Calu3 (cell line): ENCODE results near the gene KLHL18. TPM values are rescaled to one million over a fixed set of nuclear protein-coding genes. Genes with fewer than 3 reads are reported as not detected.
"Not testable (repeated sequence)": the region's sequence is repeated elsewhere in the genome, so short reads cannot be mapped to it uniquely, and the experiment has no call there.

Experiments
- BruUV-seq: library from RNA; stranded (reverse); fragments of 400-500 nt; replicated peaks from 2 replicates; lab custom pipeline; 2021; lab: Mats Ljungman, UMichigan
- CTCF ChIA-PET: fragments of 300-600 bp; sonication (Branson Sonifier 250); formaldehyde crosslinking; loops from one replicate; lab custom pipeline; 2022; ENCODE audit warnings: antibody characterized with exemption; lab: Charles Lee
- DNase-seq: peaks from one replicate; pipeline ENCODE4 v3.0.0; 2022
- H3K27ac Mint-ChIP-seq: one replicate; pipeline ENCODE4 v1.8.0; 2022; ENCODE audit warnings: mixed read lengths; ENCODE audit not compliant: unreplicated experiment
- H3K27me3 Mint-ChIP-seq: one replicate; pipeline ENCODE4 v1.8.0; 2022; ENCODE audit warnings: mixed read lengths; ENCODE audit not compliant: unreplicated experiment
- H3K36me3 Mint-ChIP-seq: one replicate; pipeline ENCODE4 v1.8.0; 2022; ENCODE audit warnings: mild to moderate bottlenecking, moderate library complexity, mixed read lengths; ENCODE audit not compliant: insufficient read depth, unreplicated experiment
- H3K4me1 Mint-ChIP-seq: one replicate; pipeline ENCODE4 v1.8.0; 2022; ENCODE audit warnings: mild to moderate bottlenecking, low read depth, mixed read lengths; ENCODE audit not compliant: unreplicated experiment
- H3K4me3 Mint-ChIP-seq: one replicate; pipeline ENCODE4 v1.8.0; 2022; ENCODE audit warnings: mild to moderate bottlenecking, low read depth, moderate library complexity, mixed read lengths; ENCODE audit not compliant: unreplicated experiment
- H3K9me3 Mint-ChIP-seq: one replicate; pipeline ENCODE4 v1.8.0; 2022; ENCODE audit warnings: low read depth, mixed read lengths; ENCODE audit not compliant: unreplicated experiment
- CTCF ChIP-seq: fragments of 200-600 bp; IDR thresholded peaks from one replicate; pipeline ENCODE4 v1.8.0; 2022; ENCODE audit warnings: antibody characterized with exemption; ENCODE audit not compliant: unreplicated experiment
- intact Hi-C: fragments of 100-400 bp; cut with micrococcal nuclease; formaldehyde crosslinking; loops from one replicate; pipeline ENCODE4 v1.10.0; 2022; ENCODE audit not compliant: unreplicated experiment
- total RNA-seq: library from RNA; stranded (reverse); gene quantifications from 2 replicates; pipeline ENCODE4 v1.2.3, GENCODE V29; 2022

The KLHL18 gene
- total RNA-seq, 1 experiment from 2014 or later, result 24.8 TPM

- TF ChIP-seq CTCF, result no peak
- BruUV-seq, result no TSS peak
- Mint-ChIP-seq H3K27me3 (no peaks in the 10 kb centered on the region), H3K27ac (no peak overlapping the region), H3K4me1 (no peaks in the 10 kb centered on the region), H3K9me3 (no peaks in the 10 kb centered on the region), H3K36me3 (no peaks in the 10 kb centered on the region), H3K4me3 (no peak overlapping the region)
- DNase-seq, result no peak
- intact Hi-C loops, result no loop called here
- CTCF ChIA-PET, result interaction anchor here (0.5 kb wide), 1 partner anchor 26 kb away, joined by 4 read pairs; no protein-coding TSS in a partner anchor
These were observed 38.1 kb upstream of the KLHL18 start for GRCh38 chr3:47244531-47245100.

GRCh38 chr3:47245271-47245670, 37.5 kb upstream of the KLHL18 start:
- no peak overlapping the region for H3K27ac Mint-ChIP-seq
- CTCF ChIA-PET, result no interaction called here
- no peaks in the 10 kb centered on the region for H3K36me3 Mint-ChIP-seq
- no peaks in the 10 kb centered on the region for H3K27me3 Mint-ChIP-seq
- H3K4me3 Mint-ChIP-seq, result no peak overlapping the region
- no peaks in the 10 kb centered on the region for H3K9me3 Mint-ChIP-seq
- intact Hi-C loops, result no loop called here
- H3K4me1 Mint-ChIP-seq, result no peaks in the 10 kb centered on the region
- no peak for DNase-seq
- no TSS peak for BruUV-seq
- no peak for TF ChIP-seq CTCF

GRCh38 chr3:47247131-47248064, 35.3 kb upstream of the KLHL18 start:
- Mint-ChIP-seq H3K4me1 (no peaks in the 10 kb centered on the region), H3K9me3 (no peaks in the 10 kb centered on the region), H3K27ac (no peak overlapping the region), H3K36me3 (peaks cover 3% of the 10 kb centered on the region), H3K4me3 (no peak overlapping the region), H3K27me3 (no peaks in the 10 kb centered on the region)
- DNase-seq, result no peak
- no peak for TF ChIP-seq CTCF
- CTCF ChIA-PET, result interaction anchor here (0.6 kb wide), 1 partner anchor 663 kb away, joined by 6 read pairs; no protein-coding TSS in a partner anchor
- BruUV-seq, result no TSS peak
- intact Hi-C loops, result no loop called here

- no peak overlapping the region for H3K27ac Mint-ChIP-seq
- no TSS peak for BruUV-seq
- TF ChIP-seq CTCF, result peak; percentile 10
- no peaks in the 10 kb centered on the region for H3K9me3 Mint-ChIP-seq
- H3K27me3 Mint-ChIP-seq, result no peaks in the 10 kb centered on the region
- H3K4me1 Mint-ChIP-seq, result no peaks in the 10 kb centered on the region
- intact Hi-C loops, result loop anchor here (2.0 kb wide), 1 partner anchor 74 kb away; no protein-coding TSS in a partner anchor
- H3K36me3 Mint-ChIP-seq, result peaks cover 3% of the 10 kb centered on the region
- peak; percentile 51 for DNase-seq
- H3K4me3 Mint-ChIP-seq, result no peak overlapping the region
- CTCF ChIA-PET, result interaction anchor here (0.5 to 1.4 kb wide), 4 partner anchors 29 to 558 kb away, joined by 3 to 6 read pairs (median 4); no protein-coding TSS in a partner anchor
These were observed 32.3 kb upstream of the KLHL18 start for GRCh38 chr3:47250309-47251060.

- H3K4me3 Mint-ChIP-seq, BruUV-seq, H3K27me3 Mint-ChIP-seq, DNase-seq, H3K27ac Mint-ChIP-seq, H3K4me1 Mint-ChIP-seq, H3K9me3 Mint-ChIP-seq, H3K36me3 Mint-ChIP-seq: not testable (repeated sequence)
- intact Hi-C loops, result loop anchor here (2.0 kb wide), 1 partner anchor 74 kb away; no protein-coding TSS in a partner anchor
- CTCF ChIA-PET, result interaction anchor here (1.1 to 1.4 kb wide), 2 partner anchors 63 to 73 kb away, joined by 3 to 4 read pairs; no protein-coding TSS in a partner anchor
These were observed 31.7 kb upstream of the KLHL18 start for GRCh38 chr3:47251085-47251484.
